GM21723 (cell line): ENCODE data around the gene PNKP.

Experiments
- ATAC-seq: cut with Tn5 transposase; IDR thresholded peaks from one replicate; pipeline ENCODE4 v1.9.1; 2021; ENCODE audit warnings: mild to moderate bottlenecking, moderate library complexity; ENCODE audit not compliant: unreplicated experiment

Gene PNKP

DNA sequence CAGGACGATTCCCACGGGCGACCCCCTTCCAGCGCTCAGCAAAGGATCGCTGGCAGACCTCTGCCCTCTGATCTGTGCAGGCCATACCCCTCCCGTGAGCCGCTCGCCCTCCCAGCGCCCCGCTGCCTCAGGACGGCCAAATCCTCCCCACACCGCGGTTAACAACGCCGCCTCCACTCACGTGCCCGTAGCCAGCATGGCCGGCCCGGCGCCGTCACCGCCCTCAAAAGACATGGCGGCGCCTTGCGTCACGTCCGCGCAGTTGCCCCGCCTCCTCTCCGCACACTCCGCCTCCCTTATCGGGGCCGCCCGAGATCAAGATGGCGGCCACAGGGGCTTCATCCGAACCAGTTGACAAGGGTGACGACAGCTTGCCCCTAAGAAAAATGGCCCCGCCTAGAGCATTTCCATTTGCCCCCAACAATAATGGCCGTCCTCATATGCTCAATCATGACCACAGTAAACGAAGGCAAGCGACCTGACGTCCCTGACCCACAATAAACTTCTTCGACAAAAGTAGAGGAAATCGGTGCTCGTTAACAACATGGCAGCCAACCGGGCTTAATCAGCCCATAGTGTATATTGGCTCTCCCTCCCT is 9.1 kb upstream of the PNKP start:
- ATAC-seq: peak; percentile 47

DNA sequence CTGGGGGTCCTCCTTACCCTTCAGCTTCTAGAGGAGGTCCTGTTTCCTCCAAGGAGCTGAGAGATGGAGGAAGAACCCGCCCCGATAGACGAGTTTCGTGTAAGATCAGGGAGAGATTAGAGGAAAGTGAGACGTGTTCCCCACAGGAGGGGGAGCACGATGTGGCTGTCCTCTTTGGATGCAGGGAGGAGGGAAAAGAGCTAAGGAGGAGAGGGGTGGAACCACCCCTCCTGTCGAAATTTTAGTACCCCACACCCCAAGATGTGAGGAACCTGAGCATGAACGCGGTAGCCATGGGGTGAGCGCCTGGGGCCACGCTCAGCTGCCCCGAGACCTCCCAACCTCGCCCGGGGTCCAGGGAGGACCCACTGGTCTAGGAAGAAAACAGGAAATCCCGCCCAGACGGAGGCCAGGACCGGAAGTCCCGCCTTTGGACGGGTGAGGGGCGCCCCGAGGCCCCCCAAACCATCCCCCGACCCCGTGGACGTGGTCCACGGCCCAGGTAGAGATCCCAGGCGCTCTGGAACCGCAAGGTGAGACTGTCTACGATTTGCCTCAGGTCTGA is 8.6 kb upstream of the PNKP start:
- ATAC-seq: no peak

DNA sequence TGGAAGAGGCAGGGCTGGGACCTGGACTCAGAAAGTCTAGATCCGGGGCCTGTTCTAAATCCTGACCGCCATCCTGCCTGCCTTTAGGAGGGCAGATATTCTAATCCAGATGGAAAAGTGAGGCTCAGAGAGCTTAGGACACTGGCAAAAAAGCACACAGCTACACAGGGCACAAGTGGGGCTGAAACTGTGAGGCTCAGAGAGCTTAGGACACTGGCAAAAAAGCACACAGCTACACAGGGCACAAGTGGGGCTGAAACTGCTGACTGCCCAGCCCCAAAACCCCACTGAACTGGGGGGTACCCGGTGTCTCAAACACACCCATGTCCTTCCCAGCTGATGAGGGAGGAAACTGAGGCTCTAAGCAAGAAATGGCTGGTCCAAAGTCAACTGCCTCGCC is 7.8 kb upstream of the PNKP start:
- ATAC-seq: no peak

DNA sequence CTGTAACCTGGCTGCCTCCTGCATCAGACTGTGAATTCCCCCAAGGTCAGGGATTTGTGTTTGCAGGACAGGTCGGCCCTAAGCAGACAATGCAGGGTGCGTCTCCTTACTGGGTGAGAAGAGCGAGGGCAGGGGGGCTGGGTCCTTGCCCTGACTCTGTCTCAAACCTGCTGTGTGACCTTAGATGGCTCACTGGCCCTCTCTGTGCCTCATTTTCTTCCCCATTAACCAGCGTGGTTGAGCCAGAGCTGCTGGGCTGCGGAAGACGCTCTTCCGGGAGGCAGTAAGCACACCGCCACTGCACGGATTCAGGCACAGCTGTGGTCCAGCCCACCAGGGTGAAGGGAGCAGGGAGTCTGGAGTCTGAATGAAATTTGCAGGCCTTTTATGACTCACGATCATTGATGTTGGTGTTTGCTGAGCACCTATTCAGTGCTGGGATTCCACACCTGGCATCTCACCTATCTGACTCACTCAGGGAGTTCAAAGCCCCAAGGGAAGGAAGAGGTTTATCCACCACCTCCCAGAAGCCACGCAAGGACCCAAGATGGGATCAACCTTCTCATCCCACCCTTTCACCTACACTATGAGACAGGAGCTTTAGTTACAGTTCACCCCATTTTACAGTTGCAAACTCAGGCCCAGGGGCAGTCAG is 7.3 kb upstream of the PNKP start:
- no peak for ATAC-seq

DNA sequence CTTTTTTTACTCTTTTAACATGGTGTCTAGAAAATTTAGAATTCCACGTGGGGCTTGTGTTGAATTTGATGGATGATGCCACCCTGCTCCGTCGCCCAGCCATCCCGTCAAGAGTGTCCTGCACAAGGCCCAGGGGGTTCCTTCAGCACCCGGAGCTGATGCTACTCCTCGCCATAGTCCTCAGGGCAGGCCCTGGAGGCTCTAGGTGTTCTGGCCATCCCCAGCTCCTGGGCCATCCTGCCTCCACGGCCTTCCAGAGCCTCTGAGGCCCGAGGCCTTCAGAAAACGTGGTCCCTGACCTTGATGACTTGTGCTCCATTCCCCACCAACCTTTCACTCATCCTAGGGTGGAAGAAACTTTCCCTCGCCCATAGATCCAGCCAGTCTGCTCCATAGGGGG is 6.5 kb upstream of the PNKP start:
- no peak for ATAC-seq

DNA sequence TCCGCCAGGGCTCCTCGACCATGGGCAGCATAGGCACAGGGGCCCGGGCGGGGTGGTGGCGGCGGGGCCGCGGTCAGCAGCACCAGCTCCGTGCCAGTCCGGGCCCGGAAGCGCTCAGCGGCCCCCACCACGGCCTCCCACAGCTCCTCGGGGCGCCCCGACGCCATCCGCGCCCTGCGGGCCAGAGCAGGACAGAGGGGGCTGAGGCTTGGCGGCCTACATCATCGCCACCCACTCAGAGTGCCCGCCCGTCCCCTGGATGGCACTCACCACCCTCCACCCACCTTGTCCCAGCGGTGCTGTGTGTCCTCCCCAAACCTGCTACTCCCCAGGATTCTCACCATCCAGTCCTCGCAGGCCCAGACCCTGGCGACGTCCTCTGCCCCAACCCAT is 5.7 kb upstream of the PNKP start:
- ATAC-seq: no peak

DNA sequence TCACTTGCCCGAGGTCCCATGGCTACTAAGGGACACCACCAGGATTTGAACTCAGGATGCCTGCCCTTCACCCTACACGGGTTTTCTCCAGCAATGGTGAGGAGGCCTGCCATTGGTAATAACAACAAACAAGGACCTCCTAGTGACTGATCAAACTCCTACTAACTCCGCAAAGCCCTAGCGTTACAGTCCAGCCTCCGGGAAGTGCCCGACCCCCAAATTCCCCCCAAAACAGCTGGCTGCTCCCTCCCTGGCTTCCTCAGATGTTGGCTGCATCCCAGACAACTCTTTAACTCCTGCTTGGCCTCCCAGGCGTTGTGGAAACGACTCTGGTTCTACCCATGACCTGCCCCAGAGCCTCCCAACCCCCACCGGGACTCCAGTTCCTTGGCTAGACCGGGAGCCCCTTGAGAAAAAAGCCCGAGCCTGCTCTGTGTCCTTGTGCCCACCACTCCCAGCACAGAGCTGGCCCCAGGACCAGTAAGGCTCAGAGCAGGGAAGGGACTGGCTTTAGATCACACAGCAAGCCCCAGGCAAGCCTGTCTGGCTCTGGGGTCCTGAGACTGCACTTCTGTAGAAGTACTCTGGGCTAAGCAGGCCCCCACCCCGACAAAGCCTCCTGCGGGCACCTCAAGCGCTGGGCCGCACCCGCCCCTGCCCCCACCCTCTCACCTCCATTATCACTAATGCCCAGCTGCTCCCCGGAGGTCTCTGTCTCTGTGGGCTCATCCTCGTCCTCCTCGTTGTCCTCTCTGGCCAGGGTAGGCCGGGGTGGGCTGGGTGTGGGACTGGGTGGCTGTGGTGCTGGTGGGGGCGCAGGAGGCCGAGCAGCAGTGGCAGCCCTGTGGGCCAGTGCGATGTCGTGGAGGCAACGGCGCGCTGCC is 5.1 kb upstream of the PNKP start:
- no peak for ATAC-seq

DNA sequence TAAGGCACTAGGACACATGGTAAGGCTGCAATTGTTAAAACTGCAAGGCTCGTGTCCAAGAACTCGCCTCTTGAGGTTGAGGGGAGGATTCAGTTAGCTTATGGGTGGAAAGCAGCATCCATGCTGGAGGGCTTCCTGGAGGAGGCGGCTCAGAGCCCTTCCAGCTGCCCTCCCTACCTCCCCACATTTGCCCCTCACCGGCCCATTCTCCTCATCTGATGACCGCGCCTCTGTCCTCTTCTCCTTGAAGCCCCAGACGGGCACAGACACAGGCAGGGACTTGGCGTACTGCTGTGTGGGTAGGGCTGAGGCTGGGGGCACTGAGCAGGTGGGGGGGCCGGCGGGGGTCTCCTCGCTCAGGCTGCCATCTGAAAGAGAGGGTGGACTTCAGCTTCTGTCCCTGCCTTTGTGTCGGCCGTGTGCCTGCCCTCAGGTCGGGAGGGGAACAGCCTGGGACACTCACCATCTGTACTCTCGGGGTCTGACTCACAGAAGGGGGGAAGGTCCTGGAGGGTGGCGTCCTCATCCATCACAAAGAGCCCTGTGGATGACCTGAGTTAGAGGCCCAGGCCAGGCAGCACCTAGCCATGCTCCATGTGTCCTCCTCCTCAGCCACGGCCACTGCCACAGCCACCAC is 4.1 kb upstream of the PNKP start:
- no peak for ATAC-seq

DNA sequence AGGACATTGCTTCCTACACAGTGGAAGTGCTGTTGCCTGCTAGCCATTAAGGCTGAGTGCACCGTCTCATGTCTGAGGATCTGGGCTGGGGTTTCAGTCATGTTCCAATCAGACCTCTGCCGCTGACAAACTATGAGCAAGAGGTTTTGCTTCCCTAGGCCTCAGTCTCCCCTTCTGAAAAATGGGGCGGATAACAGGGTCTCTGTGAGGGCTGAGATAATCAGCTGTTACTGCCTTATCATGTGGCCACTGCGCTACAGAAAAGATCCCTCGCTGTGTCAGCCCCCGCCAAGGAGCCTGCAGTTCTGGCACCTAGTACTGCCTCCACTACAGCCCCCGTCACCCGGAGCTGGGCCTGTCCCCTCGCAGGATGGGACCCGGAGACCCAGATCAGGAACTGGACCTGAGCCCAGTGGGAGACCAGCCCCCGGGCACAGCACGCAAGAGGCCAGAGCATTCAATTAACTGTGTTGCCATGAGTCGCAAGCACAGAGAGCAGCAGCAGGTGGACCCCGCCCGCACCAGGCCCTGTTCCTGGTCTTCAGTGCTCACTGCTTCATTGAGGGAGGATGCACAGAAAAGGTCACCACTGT is 3.0 kb upstream of the PNKP start:
- no peak for ATAC-seq

DNA sequence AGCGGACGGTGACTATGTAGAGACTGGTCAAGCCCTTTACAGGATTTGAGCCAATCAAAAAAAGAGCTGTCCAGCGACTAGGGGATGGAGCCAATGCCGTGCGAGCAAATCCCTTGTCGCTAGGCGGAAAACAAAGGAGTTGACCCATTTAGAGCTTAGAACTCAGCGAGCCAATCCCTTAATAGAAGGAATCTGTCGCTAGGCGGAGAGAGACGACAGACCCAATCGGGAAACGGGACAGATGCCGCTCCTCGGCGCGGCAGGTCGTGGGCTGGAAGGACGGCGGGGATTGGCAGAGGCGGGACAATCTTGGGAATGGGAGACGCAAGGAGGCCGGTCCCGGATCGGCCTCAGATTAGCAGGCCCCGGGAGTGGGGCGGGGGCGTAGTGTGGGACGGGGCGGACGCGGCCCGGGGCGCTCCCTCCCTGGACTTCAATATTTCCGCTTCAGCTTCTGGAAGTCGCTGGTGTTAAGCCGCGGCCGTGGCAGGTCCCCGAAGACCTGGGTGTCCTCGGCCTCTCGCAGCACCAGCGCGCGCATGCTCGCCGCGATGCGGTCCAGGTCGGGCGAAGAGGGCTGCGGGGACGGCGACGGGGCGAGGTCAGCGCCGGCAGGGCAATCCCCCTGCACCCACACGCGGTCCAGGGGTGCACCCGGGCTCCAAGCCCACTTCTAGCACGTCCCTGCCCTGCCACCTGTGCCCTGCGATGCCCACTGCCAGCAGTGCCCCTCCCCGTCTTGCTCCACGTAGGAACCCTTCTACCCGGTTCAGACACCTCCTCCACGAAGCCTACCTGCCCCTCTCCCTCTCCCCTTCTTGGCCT is 2.3 kb upstream of the PNKP start:
- peak; percentile 73 for ATAC-seq

DNA sequence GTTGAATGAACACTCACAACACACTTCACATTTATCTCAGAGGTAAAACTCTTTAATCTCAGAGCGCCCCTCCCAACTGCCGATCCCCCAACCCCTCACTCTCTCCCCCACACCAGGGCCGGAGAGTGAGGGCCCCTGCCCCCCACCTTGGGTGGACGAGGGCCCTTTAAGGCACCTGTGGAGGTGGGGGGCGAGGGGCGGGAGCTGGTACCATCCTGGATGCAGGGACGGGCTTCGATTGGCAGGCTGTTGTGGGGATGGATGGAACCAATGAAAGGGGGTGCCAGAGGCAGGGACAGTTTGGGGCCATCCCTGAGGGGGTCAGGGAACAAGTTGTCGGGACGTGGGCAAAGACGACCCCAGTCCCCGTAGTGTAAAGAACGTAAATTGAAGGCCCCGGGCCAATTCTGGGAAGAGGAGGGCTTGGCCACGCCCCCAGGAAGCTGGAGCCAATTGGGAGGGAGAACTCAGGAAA is 1.7 kb upstream of the PNKP start:
- peak; percentile 15 for ATAC-seq

DNA sequence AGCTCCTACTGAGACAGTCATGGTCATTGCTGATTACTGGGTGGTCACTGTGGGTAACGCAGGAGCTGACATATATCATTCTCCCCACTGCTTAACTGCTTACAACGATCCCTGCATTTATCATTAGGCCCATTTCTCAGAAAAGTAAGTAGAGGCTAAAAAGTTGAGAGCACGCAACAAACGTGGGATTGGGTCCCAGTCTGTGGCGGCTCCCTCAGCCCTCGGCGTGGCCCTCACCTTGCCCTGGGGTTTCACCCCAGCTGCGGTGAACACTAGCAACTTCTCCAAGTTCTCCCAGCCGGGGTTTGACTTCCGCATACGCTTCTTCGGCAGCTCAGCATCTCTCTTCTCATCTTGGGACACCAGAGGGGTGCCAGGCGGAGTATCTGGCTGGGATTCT is 2.5 kb downstream of the PNKP start:
- ATAC-seq: no peak

DNA sequence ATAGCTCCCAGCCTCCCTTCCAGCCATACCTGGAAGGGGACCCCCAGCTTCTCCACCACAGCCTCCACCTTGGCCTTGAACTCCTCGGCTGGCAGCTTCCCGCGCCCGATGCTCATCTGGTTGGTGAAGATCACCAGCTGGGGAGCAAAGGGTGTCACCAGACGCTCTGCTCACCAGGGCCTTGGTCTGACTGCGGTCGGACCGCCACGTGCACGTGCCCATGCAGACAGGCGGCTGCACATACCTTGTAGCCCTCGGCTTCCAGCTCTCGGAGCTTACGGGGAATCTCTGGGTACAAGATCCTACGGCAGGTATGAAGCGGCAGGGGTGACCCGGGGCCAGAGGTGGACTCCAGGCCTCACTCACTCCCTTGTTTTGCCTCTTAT is 3.4 kb downstream of the PNKP start:
- ATAC-seq: no peak

DNA sequence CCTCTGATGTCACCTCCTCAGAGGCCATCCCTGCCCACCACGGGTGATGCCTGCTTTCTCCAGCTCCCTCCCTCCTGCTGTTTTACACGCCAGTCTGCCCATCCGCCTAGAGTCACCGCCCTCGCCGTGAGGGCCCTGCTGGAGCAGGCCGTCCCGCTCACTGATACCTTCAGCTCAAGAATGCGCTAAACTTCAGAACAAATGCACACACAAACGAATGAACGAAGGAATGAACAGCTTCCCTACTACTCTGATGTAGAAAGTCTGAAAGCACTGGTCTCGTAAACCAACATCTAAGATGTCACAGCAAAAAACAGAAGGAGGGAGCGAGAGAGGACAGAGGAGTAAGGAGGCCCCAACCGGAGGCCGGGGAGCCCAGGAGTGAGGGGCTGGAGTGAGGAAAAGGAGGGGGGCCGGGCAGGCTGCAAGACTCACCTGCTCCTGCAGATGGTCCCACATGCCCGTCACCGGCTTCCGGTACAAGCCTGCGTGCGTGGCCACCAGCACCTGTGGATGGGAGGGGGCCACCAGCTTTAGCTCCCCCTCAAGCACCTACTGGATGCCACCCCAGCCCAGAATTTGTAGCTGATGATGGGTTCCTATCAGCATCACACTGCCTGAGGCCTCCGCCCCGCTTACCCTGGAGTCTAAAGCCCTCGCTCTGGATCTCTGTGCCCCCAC is 4.0 kb downstream of the PNKP start:
- ATAC-seq: no peak

DNA sequence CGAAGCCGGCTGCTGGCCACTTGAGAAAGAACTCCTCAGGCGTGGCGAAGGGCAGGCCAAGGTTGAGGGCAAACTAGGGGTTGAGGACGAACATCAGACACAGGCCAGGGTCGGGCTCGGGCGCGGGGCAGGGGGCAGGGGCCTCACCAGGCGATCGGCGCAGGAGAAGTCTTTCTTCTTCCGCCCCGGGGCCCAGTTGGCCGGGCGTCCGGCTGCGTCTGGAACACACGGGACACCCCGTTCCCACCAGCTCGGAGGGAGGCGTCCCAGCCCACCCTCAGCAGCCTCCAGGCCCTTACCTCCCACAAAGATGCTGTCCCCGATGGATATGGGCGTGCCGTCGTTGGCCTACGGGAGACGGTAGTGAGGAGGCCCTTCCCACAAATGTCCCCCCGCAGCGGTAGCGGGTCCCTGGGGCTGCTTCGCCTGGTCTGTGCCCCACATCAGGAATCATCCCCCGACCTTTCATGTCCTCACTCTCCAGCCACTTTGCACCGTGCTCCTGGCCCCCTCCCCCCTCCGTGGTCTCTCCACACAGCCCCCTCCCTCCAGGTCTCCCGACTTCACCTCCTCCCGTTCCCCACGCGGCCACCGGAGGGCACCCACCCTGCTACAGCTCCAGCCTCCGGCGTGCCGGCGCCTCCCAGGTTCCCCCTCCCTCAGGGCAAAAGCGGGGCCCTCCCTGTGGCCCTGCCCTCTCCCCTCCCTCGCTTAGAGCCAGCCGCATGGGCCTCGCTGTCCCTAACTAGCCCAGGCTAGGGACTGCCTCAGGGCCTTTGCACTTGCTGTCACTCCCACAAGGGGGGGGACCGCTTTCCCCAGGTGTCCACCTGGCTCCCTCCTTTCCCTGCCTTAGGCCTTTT is 4.8 kb downstream of the PNKP start:
- no peak for ATAC-seq

DNA sequence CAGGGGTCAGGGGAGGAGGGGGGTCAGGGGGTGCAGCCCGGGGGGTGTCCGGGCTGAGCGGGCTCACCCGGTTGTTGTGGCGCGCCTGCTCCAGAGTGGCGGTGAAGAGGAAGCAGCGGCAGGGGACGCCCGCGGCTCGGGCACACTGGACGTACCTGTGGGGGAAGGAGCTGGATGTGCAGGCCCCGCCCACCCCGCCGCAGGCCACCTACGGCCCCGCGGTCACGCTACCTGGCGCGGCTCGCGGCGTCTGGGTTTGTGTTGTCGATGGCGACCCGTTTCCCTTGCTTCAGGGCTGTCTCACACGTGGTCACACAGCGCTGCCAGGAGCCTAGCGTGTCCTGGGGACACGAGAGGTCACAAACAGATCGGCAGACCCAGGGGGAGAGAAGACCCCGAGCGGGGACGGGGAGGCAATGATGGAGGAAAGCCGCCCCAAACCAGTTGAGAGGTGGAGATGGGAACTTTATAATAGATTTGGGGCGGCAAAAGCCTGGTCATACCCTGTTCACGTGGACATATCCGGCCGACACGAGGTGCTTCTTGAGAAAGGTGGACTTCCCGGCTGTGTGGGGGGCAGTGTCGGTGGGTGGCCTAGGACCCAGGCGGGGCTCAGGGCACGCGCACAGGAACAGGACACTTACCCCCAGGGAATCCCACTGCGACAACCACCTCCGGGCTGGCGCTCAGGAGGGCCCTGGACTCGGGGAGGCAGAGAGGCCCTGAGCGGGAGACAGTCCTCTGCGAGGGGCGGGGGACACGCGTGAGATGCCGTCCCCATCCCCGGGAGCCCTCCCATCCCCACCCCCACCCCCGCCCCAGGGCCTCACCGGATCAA is 5.6 kb downstream of the PNKP start:
- no peak for ATAC-seq

DNA sequence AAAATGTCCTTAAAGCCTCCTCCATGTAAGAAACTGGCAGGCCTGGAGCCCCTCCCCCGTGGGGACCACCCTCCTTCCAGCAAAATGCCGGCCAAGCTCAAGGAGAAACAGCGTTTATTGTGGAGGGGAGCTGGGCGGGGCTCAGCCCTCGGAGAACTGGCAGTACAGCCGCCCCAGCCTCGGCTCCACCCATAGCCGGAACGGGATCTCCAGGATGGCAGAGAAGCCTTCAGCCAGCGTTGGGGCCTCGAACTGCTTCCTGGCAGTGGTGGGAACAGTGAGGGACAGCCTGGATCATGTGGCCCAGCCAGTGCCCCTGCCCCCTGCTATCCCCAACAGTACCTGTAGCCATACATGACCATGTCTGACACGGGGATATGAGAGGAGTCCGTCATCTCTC is 6.3 kb downstream of the PNKP start:
- ATAC-seq: no peak
